Activated CD8-positive, alpha-beta memory T cell treated with anti-CD3 and anti-CD28 coated beads for 1 hour (primary cell): ENCODE measurements around the gene CRKL.
"Not testable (repeated sequence)": the region's sequence is repeated elsewhere in the genome, so short reads cannot be mapped to it uniquely, and the experiment has no call there.

ENCODE experiments used
- DNase-seq, 2 donors: peaks; one replicate each; pipeline ENCODE4 v3.0.0-alpha.2; 2020; ENCODE audit warnings: low read depth in 1 of 2; ENCODE audit errors: extremely low read depth in 1 of 2

Gene CRKL

DNA sequence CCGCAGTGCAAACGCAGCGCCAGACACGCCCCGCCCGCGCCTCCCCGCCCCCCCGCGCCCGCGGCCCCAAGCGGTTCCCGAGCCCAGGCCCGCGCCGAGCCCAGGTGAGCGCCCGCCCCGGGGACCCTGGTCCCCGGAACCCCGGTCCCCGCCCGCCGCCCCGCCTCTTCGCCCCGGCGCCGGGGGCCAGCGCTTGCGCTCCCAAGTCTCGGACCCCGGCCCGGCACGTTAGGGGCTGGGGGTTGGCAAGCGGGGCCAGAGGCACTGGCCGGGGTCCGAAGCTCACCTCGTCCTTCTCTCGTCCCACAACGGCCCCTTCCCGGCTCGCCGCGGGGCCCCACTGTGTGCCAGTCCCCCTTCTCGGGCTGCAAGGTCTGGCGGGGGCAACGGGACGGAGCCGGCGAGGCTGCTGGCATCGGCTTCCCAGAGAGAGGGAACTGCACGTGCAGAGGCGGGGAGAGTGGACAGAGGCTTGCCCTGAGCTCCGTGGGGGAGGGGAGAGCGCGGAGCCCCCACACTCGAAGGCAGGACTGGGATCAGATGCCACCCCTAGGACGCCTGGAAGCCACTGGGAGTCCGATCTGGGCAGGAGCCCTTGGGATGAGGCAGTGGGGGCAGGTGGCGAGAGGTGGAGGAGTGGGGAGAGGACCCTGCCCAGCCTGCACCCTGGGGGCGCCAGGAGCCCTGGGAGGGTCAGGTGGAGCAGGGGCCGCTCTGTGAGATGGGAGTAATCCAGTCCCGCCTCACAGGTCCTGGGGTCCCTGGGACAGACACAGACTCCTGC, 48.1 kb downstream of the CRKL start:
- DNase-seq: no peak

DNA sequence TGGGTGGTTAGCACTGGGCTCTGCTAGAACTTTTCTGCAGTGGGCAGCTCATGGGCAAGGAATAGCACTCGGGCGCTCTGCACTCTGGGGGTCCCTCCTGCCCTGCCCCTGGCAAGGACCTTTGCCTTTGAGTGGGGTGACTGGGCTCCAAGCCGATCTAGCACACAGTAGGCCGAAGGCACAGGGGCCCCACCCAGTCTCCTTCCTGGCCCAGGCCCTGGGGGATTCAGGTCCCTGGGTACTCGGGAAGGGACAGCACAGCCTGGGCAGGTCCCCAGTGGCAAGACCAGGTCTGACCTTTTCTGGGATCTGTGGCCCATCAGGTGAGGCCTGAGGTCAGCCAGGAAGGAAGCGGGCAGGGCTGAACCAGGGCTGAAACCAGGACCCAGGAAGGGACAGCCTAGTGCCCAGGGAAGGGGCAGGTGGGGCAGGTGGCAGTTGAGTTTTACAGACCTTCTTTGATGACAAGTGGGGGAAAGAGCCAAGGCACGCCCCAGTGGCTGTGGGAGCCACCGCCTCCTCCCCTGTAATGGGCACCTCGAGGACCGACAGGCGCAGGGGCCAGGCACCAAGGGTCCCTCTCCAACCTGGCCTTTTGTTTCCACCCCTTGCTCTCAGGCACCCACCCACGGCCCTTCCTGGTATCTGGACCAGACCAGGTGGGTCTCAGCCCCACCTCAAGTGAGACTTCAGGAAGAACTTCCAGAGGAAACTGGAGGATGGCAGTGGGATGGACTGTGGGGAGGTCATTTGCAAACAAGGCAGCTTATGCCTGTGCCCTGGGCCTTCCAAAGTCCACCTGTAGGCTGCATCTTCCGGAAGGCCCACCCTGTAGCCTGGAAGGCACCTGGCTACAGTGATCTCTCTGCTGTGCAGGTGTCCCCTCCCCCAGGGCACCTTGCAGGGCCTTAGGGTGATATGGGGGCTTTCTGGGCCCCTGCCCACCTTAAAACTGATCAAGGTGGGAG, 49.0 kb downstream of the CRKL start:
- DNase-seq: no peak

DNA sequence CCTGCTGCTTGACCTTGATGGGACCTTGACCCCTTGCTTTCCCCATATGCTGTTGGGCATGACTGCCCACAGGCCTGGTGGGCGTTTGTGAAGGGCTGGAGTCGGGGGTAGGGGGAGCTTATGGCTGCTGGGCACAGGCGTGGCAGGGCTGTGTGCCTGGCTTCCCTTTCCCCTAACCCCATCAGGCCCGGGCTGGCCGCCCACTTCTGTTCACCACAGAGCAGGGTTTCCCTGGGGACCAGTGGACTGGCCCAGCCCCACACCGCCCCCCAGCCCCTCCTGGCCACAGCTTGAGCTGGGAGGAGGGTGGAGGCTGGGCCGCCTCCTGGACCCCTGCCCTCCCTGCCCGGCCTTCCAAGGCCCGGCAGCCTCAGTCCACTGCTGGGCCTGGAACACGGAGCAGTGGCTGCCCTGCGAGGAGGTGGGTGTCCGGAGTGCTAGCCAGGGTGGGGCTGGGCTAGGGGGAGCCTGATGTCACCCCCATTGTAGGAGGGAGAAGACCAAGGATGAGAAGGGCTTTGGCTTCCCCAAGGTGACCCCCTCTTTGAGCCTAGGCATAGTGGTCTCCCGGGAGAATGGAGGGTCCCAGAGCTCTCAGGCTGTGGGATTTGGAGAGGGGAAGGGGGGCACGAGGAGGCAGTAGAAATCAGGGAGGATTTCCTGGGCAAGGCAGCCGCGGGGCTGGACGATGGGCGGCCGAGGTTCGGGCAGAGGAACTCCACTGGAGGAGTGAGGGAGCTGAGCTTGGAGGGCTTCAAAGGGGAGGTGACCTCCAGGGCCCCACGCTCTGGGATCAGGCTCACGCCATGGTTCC, 49.9 kb downstream of the CRKL start, which contains the start of gene AIFM3:
TSS of gene AIFM3 (plus strand) at position 373 of the 814 bp plus-strand sequence. CDS start 690 bp downstream, outside the sequence.
- DNase-seq: no peak

DNA sequence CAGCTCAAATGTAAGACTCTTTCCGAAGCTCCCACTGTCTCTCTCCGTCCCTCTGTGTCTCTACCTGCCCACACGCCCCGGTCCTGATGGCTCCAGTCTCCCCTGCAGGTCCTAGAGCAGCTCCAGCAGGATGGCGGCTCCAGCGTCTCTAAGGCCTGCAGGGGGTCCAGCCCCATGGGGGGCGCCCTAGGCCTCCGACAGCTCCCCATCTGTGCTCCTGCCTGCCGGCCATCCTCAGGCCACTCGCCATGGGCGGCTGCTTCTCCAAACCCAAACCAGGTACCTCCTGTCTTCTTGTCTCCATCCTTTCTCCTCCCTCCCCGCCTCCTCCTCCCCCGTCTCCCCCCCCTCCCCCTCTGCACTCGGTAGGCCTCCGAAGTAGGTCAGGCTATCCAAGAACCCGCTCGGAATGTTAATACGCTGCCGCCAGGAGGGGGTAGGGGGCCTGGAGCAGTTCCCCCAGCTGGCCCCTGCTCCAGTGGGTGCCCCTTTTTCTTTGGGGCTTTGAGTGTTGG, 50.5 kb downstream of the CRKL start:
- no peak for DNase-seq

DNA sequence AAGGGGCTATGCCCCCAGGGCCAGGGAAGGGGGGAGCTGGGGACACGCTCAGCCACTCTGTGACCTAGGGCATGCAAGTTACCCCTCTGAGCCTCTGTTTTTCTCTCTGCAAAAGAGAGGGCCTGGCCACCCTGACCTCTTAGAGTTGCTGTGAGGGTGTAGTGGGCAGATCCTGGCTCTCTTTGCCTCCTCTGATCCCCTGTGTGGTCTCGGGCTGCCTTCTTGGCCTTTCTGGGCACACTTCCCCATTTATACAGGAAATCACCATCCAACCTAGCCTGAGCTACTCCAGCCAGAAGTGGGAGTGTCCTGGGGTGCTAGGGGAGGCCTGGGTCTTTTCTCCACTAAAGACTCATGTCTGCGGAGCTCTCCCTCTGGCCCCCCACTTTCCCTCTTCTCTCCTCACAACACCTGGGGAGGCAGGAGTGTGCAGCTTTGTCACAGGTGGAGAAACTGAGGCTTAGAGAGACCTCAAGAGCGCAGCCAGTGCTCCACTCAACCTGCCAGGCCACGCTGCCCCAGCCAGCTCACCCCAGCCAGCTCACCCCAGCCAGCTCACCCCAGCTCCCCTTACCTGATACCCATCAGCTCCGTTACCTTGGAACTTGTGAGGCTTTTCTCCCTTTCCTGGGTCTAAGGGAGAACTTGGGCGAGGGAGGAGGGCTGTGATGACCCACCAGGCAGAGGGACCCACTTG, 51.2 kb downstream of the CRKL start:
- no peak for DNase-seq

DNA sequence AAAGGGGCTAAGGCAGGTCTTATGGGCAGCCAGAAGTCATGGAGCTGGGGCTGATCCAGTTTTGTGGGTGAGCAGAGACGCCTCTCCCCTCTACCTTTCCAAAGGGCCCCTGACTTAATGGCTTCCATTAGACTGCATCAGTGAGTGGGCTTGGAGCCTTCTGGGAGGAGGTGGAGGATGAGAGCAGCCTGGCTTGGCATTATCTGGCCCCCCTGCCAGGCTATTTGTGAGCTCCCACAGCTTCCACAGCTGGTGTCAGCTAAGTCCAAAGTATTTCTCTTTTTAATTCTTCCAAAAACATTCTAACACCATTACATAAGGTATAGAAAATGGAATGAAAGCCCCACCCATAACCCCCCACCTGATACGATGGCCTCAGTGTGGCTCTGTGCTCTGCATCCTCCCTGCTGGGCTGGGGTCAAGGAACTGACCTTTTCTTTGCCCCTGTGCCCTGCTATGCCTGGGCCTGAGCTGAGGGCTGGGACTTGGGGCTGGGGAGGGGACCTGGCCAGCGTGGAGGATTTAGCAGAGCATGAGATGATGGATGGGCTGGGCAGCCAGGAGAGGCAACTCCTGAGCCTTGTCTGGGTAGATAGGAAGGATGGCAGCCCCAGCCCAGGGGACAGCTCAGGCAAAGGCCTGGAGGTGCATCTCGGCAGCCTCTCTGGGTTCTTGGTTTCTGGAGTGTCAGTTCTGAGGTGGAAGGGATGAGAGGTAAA, 53.9 kb downstream of the CRKL start:
- no peak for DNase-seq

DNA sequence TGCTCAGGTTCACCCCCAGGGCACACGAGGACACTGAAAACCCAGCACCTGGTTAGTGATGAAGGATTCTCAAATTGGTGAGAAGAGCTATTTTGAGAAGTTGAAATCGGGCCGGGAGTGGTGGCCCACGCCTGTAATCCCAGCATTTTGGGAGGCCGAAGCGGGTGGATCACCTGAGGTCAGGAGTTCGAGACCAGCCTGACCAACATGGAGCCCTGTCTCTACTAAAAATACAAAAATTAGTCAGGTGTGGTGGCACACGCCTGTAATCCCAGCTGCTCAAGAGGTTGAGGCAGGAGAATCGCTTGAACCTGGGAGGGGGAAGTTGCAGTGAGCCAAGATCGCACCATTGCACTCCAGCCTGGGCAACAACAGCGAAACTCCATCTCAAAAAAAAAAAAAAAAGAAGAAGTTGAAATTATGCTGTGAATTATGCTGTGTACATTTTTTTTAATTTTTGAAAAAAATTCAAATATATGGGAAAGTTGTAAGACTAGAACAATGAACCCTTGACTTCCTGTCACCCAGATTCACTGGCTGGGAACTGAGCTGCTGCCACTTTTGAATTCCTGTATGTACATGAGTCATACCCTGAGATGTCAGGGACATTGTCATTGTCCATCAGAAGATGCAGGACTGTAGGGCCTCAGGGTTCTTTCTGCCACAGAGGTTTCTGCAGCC, 54.9 kb downstream of the CRKL start:
- not testable (repeated sequence) for DNase-seq

DNA sequence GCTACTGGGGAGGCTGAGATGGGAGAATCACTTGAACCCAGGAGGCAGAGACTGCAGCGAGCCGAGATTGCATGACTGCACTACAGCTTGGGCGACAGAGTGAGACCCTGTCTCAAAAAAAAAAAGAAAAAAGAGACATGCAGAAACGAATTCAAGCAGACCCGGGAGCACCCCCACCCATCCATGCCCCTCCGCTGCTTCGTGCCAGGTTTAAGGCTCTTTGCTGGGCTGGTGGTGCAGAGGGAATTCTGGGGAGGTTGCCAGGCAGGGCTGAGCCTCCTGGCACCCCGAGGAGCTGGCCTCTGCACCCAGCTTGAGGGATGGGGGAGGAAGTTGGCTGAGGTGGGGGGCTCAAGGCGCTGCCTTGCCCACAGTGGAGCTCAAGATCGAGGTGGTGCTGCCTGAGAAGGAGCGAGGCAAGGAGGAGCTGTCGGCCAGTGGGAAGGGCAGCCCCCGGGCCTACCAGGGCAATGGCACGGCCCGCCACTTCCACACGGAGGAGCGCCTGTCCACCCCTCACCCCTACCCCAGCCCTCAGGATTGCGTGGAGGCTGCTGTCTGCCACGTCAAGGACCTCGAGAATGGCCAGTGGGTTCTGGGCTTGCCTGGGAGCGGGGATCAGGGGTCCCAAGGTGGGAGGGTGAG, 55.8 kb downstream of the CRKL start:
- DNase-seq: no peak

DNA sequence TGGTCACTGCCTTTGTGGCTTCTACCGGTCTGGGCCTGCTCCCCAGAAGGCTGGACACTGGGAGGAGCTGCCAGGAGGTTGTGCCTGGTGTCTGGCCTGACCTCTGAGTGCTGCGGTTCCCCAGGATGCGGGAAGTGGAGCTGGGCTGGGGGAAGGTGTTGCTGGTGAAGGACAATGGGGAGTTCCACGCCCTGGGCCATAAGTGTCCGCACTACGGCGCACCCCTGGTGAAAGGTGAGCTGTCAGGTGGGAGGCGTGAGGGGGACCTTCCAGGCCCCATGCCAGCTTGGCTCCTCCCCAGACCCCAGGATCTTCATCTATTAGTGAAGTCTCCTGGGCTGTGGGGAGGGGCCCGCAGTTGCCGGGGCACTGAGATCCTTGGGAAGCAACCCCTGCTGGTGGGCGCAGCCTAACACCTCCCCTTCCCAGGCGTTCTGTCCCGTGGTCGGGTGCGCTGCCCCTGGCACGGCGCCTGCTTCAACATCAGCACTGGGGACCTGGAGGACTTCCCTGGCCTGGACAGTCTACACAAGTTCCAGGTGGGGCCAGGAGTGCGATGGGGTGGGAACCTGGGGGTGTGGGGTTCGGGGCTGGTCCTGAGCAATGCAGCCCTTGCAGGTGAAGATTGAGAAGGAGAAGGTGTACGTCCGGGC, 56.6 kb downstream of the CRKL start:
- DNase-seq: no peak

DNA sequence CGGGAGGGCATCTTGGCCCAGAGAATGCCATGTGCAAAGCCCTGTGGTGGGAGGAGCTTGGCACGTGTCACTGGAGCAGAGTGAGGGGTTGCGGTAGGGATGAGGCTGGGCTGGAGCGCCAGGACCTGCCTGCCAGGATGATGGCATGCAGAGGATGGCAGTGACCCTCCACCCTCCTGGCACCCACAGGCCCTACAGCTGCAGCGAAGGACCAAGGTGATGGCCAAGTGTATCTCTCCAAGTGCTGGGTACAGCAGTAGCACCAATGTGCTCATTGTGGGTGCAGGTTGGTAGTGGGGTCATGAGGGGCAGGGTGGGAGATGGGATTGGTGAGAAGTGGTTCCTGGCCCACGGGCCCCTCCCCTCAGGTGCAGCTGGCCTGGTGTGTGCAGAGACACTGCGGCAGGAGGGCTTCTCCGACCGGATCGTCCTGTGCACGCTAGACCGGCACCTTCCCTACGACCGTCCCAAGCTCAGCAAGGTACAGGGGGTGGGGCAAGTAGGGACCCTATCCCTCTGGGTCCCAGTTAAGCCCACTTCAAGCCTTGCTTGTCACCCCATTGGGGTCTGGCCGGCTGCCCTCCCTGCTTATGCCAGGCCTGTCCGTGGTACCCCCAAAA, 57.2 kb downstream of the CRKL start:
- no peak for DNase-seq

DNA sequence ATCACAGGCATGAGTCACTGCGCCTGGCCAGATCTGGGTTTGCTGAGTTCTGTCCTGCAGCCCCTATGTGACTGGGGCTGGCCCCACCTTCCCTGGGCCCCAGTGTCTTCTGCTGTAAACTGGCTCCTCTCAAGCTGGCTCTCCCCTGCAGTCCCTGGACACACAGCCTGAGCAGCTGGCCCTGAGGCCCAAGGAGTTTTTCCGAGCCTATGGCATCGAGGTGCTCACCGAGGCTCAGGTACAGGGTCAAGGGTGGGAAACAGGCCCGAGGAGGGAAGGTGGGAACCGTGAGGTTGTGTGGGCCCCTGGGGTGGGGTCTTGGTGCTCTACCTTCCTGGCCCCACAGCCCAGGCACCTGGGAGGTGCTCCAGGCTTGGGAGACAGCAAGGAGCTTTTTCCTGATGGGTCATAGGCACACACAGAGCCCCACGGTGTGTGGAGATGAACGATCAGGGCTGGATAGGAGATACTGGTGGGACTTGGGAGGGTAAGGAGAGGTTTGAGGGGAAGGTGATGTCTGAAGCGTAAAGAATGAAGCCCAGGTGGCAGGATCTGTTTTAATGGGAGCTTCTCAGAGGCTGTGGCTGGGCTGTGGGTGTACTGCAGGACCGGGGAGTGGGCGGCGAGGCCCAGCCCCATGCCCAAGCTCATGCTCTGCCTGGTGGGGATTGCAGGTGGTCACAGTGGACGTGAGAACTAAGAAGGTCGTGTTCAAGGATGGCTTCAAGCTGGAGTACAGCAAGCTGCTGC, 58.5 kb downstream of the CRKL start:
- DNase-seq: no peak

DNA sequence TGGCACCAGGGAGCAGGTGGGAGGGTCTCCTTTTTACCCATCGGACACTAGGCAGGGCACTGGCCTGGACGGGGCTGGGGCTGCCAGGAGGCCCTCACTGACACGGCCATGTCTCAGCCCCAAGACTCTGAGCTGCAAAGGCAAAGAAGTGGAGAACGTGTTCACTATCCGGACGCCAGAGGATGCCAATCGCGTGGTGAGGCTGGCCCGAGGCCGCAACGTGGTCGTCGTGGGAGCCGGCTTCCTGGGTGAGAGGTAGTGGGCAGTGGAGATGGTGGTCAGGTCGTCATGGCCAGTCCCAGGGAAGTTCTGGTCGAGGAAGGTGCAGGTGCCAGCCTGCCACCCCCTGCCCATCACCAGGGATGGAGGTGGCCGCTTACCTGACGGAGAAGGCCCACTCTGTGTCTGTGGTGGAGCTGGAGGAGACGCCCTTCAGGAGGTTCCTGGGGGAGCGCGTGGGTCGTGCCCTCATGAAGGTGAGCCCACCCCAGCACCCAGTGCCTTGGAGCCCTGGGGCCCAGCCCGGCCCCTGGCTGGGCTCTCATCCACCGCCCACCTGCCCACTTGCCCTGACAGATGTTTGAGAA, 59.2 kb downstream of the CRKL start:
- DNase-seq: no peak

DNA sequence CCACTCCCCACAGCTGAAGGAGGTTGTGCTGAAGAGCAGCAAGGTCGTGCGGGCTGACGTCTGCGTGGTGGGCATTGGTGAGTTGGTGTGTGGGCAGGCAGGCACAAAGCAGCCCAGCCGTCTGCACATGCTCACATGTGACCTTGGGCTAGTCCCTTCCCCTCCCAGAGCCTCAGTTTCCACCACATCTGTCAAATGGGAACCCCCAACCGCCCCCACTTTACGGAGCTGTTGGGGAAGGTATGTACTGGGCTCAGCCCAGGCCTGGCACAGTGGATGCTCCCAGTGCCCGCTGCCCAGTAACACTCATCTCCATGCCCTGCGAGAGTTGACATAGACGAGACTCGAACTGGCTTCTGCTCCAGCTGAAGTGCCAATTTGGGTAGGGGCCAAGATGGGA, 59.8 kb downstream of the CRKL start:
- DNase-seq: no peak

DNA sequence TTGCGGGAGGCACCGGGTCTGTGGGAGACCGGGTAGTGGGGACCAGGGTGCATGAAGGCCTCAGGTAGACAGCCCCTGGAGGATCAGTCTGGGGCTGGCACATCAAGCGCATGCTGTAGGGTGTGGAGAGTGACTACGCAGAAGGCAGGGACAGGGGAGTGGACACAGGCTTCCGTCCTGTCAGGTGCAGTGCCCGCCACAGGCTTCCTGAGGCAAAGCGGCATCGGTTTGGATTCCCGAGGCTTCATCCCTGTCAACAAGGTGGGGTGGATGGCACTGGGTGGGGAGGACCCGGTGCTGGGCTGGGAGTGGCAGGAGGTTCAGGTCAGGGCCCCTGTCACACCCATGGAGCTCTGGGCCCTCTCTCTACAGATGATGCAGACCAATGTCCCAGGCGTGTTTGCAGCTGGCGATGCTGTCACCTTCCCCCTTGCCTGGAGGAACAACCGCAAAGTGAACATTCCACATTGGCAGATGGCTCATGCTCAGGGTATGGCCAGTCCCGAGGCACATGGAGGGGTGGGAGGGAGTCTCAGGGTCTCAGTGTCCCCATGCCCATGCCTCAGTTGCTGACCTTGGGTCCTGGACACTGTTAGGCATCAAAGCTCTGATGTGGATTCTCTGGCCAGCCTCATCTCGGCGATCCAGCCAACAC, 60.4 kb downstream of the CRKL start:
- no peak for DNase-seq

DNA sequence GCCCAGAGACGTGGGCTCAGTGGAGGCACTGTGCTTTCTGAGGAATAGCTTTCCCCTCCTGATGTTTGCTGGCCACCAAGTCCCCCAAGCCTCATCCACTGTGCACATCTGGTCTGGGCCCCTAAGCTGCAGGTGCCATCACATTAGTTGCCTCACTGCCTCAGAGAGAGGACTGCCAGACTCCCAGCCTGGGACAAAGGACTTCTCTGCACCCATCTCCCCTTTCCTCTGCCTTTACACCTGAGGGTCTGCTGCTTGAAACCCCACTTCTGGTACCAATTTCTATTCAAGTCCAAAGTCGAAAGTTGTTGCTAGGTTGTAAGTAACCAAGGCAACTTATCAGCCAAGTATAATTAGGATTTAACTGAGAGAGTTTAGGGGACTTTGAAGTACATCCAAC, 61.2 kb downstream of the CRKL start:
- DNase-seq: no peak

DNA sequence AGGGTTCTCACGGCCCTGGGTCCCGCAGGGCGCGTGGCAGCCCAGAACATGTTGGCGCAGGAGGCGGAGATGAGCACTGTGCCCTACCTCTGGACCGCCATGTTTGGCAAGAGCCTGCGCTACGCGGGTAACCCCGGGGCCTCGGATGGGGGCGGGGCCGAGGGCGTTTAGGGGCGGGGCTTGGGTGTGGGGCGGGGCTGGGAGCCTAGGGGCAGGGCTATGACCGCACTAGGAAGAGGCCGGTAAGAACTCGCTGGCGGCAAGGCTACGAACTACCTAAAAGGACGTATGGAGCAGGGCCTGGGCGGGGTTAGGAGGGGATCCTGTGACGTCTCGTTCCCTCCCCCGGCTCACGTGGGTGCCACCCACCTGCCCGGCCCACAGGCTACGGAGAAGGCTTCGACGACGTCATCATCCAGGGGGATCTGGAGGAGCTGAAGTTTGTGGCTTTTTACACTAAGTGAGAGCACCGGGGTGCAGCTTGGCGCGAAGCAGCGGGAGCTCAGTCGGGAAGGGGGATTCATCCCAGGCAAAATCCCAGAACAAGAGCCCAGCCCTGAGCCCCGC, 62.1 kb downstream of the CRKL start:
- DNase-seq: peak; percentile 20 to 29
